Measurements from ENCODE around the gene APCDD1L.

DNA sequence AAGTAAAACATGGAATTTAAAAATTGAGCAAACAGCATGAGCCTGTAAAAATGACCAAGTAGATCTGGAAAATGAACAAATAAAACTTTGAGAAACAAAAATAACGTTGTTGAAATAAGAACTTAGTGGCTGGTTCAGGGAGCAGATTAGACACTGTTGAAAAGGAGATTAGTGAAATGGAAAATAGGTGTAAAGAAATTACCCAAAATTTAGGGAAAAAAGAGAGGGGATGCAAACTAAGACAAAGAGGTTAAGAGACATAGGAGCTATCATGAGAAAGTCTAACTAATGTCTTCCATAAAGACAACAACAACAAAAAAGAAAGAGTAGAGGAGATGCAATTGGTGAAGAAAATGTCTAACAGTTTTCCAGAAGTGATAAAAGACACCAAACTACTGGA, 29.0 kb downstream of the APCDD1L start:
- TF ChIP-seq, protein P1, sequence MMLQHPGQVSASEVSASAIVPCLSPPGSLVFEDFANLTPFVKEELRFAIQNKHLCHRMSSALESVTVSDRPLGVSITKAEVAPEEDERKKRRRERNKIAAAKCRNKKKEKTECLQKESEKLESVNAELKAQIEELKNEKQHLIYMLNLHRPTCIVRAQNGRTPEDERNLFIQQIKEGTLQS (IDR thresholded peaks at IDR 0.05; ENCODE audit: insufficient read depth, low read depth, low read length): no peak
- TF ChIP-seq, protein P2, sequence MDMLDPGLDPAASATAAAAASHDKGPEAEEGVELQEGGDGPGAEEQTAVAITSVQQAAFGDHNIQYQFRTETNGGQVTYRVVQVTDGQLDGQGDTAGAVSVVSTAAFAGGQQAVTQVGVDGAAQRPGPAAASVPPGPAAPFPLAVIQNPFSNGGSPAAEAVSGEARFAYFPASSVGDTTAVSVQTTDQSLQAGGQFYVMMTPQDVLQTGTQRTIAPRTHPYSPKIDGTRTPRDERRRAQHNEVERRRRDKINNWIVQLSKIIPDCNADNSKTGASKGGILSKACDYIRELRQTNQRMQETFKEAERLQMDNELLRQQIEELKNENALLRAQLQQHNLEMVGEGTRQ (IDR thresholded peaks at IDR 0.05; ENCODE audit: low read length): no peak
- TF ChIP-seq RAD21 (IDR thresholded peaks at IDR 0.05 in 1 of 2, conservative IDR thresholded peaks at IDR 0.05 in 1 of 2; ENCODE audit: low read depth in 2 of 2, low read length in 2 of 2): no peak
- no peak for TF ChIP-seq POLR2A (IDR thresholded peaks at IDR 0.05; ENCODE audit: control extremely low read depth in 1 of 2, low read depth in 2 of 2, low read length in 2 of 2)
- TF ChIP-seq RFX5 (IDR thresholded peaks at IDR 0.05; ENCODE audit: borderline replicate concordance, low read depth, low read length): no peak
- TF ChIP-seq, protein P3, sequence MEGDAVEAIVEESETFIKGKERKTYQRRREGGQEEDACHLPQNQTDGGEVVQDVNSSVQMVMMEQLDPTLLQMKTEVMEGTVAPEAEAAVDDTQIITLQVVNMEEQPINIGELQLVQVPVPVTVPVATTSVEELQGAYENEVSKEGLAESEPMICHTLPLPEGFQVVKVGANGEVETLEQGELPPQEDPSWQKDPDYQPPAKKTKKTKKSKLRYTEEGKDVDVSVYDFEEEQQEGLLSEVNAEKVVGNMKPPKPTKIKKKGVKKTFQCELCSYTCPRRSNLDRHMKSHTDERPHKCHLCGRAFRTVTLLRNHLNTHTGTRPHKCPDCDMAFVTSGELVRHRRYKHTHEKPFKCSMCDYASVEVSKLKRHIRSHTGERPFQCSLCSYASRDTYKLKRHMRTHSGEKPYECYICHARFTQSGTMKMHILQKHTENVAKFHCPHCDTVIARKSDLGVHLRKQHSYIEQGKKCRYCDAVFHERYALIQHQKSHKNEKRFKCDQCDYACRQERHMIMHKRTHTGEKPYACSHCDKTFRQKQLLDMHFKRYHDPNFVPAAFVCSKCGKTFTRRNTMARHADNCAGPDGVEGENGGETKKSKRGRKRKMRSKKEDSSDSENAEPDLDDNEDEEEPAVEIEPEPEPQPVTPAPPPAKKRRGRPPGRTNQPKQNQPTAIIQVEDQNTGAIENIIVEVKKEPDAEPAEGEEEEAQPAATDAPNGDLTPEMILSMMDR (IDR thresholded peaks at IDR 0.05; ENCODE audit: control extremely low read depth in 1 of 3, insufficient read depth in 1 of 3, low read depth in 1 of 3, low read length in 3 of 3): no peak
- TF ChIP-seq EP300 (IDR thresholded peaks at IDR 0.05; ENCODE audit: borderline replicate concordance in 1 of 2, low read depth in 2 of 2, low read length in 2 of 2): no peak
- TF ChIP-seq POLR2AphosphoS5 (IDR thresholded peaks at IDR 0.05; ENCODE audit: low read depth, low read length): no peak
